Stimulated activated CD8-positive, alpha-beta memory T cell treated with anti-CD3 and anti-CD28 coated beads, Interleukin-7, amount 100 ng/mL, for 48 hours (primary cell): ENCODE measurements around the gene FZD4.
"Not testable (repeated sequence)": the region's sequence is repeated elsewhere in the genome, so short reads cannot be mapped to it uniquely, and the experiment has no call there.

Experiments
- DNase-seq, 2 donors: peaks; one replicate each; pipeline ENCODE4 v3.0.0-alpha.2; 2020; ENCODE audit warnings: low read depth in 1 of 2; ENCODE audit errors: extremely low read depth in 1 of 2

FZD4 gene

GRCh38 chr11:86916330-86916729 lies 38.9 kb downstream of the FZD4 start:
- no peak for DNase-seq

DNA sequence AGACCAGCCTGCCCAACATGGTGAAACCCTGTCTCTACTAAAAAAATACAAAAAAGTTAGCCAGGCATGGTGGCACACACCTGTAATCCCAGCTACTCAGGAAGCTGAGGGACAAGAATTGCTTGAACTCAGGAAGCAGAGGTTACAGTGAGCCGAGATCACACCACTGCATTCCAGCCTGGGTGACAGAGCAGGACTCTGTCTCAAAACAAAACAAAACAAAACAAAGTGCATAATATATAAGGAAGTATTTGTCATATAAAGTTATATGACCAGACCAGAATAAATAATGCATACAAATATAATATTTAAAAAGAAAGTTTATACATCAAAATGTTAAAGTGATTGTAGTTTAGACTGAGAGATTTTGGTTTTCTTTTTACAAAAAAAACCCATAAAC lies 39.3 kb downstream of the FZD4 start:
- DNase-seq = not testable (repeated sequence)

GRCh38 chr11:86914865-86915519 lies 40.2 kb downstream of the FZD4 start:
- no peak for DNase-seq

- no peak for DNase-seq
These were observed 43.0 kb downstream of the FZD4 start for GRCh38 chr11:86912238-86912637.

- no peak for DNase-seq
These were observed 44.6 kb downstream of the FZD4 start for GRCh38 chr11:86910592-86910991.

GRCh38 chr11:86906198-86906597 lies 49.0 kb downstream of the FZD4 start:
- no peak for DNase-seq

GRCh38 chr11:86905252-86905651 lies 49.9 kb downstream of the FZD4 start:
- DNase-seq = no peak

DNA sequence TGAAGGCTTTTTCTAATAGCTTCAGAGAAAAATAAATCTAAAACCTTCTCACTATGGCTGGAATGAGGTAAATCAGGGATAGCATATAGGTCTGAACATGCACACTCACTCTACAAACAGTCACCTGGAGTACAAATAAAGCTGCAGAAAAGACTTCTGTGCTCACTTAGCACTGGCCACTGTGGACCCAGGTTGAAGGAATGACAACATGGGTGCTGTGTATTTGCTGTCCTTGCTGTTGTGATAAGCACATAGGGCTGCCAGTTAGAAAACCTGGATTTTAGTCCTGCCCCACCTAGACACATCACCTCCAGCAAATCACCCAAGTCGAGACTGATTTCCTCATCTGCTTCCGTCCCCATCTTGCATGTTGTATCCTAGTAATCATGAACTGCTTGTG lies 51.2 kb downstream of the FZD4 start:
- DNase-seq = no peak

DNA sequence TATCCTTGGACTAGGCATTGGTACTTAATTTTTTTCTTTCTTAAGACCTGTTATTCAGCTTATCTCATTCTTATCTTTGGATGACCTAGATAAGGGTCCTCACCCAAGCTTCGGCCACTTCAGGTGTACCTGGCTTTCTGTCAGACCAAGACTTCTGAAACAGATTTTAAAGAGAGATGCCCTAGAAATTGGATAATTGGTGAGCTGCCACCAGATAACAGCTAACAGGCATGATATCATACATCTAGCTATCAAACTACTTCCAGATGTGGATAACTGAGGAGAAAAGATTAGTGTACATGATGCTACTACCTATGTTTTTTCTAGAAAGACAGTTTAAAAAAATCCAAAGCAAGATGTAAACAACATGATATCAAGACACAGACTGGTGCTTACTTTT lies 52.9 kb downstream of the FZD4 start:
- no peak for DNase-seq

DNA sequence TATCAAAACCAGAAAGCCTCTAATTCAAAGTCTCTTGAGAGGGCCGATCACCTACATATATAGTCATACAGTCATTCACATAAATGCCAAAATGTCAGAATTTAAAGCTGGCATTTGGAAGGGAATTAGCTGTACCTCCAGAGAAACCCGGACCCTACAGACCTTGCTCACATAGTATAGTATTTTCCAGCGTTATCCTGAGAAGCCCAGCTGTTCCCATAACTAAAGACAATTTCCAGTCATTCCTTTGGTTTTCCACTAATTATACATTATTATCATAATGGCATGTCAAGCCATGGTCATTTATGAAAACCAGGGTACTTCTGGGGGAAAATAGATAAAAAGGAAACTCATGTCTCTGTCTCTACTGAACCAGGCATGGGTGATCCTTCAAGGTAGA lies 53.6 kb downstream of the FZD4 start:
- DNase-seq = no peak

GRCh38 chr11:86900162-86900561 lies 55.0 kb downstream of the FZD4 start:
- no peak for DNase-seq

DNA sequence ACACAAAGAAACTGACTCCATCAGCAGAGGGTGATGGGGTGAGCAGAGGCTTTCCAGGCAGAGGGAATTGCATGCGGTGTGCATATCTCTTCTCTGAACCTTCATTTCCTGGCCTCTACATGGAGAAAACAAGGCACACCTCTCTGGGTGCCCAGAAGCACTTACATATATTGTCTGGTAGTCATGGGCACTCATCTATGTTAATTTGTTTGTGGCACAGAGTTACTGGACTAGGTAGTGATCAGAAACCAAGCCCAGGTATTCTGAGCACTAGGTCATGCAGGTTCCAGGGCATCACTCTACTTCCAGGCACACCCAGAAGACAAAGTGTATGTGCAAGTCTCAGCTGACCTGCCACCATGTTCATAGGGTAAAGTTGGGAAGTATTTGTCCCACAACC lies 56.5 kb downstream of the FZD4 start:
- DNase-seq = no peak

- no peak for DNase-seq
These were observed 58.8 kb downstream of the FZD4 start for GRCh38 chr11:86896441-86896841.
